GM18498 (cell line): ENCODE measurements around the gene CREBZF.
A peak's percentile ranks its signal among the peaks of the same experiment; 100 is the strongest.
"Not testable (repeated sequence)": the region's sequence is repeated elsewhere in the genome, so short reads cannot be mapped to it uniquely, and the experiment has no call there.

Experiments
- ATAC-seq: cut with Tn5 transposase; IDR thresholded peaks from one replicate; pipeline ENCODE4 v1.9.1; 2021; ENCODE audit warnings: mild to moderate bottlenecking, moderate library complexity; ENCODE audit not compliant: unreplicated experiment

CREBZF gene

GRCh38 chr11:85627998-85628770 is 36.7 kb downstream of the CREBZF start, which contains the start of gene TMEM126B:
TMEM126B (plus strand) TSS chr11:85628593; CDS start chr11:85628608, 15 bp downstream.
- peak; percentile 99 for ATAC-seq

- ATAC-seq: no peak
Measured at GRCh38 chr11:85627332-85627997, 37.5 kb downstream of the CREBZF start, which contains the start of gene DLG2. DLG2 (minus strand) TSS chr11:85627344.

- no peak for ATAC-seq
Measured at GRCh38 chr11:85626496-85626895, 38.4 kb downstream of the CREBZF start.

GRCh38 chr11:85620256-85620655 is 44.7 kb downstream of the CREBZF start:
- ATAC-seq: no peak

GRCh38 chr11:85619499-85619898 is 45.4 kb downstream of the CREBZF start:
- no peak for ATAC-seq

- ATAC-seq: not testable (repeated sequence)
Measured at GRCh38 chr11:85611643-85612042, 53.3 kb downstream of the CREBZF start.
